Endothelial cell of umbilical vein (primary cell): ENCODE data around the gene BBX. TPM values are rescaled to one million over a fixed set of nuclear protein-coding genes. Genes with fewer than 3 reads are reported as not detected.

ENCODE experiments used
- BruUV-seq: library from RNA; stranded (reverse); fragments of 400-500 nt; replicated peaks from 2 replicates; lab custom pipeline; 2021; lab: Mats Ljungman, UMichigan
- CTCF ChIA-PET: fragments of 300-600, 350-600 bp; sonication (Branson Sonifier 250); formaldehyde crosslinking; loops from one replicate; lab custom pipeline; 2021; ENCODE audit warnings: antibody characterized with exemption, inconsistent platforms; lab: Charles Lee
- POLR2A ChIA-PET: fragments of 300-600, 350-600 bp; sonication (Branson Sonifier 250); formaldehyde crosslinking; loops from one replicate; lab custom pipeline; 2021; ENCODE audit warnings: antibody characterized with exemption, inconsistent platforms; lab: Charles Lee
- DNase-seq: peaks from one replicate; pipeline ENCODE4 v3.0.0-alpha.2; 2011; ENCODE audit warnings: low read depth, low spot score
- FAIRE-seq: peaks from 2 replicates; lab custom pipeline; 2011; peaks lifted over from hg19 to GRCh38; lab: Jason Lieb, UNC
- H2AFZ ChIP-seq: 2 replicates; pipeline ENCODE4 v1.6.0; 2012; ENCODE audit warnings: low read depth, low read length, control low read depth, inconsistent platforms
- H3K27ac ChIP-seq: 2 replicates; pipeline ENCODE4 v1.5.1; 2011; ENCODE audit warnings: low read depth, mild to moderate bottlenecking, control low read depth, low read length, moderate library complexity; ENCODE audit not compliant: insufficient read depth
- H3K27me3 ChIP-seq, 2 experiments: 2 replicates each; pipeline versions ENCODE4 v1.6.0 to v1.6.1; 2011; ENCODE audit warnings: low read length in 2 of 2, mixed read lengths in 1 of 2; ENCODE audit not compliant: control insufficient read depth in 2 of 2, insufficient read depth in 2 of 2
- H3K36me3 ChIP-seq, 2 experiments: 2 replicates in 1 of 2; 3 replicates in 1 of 2; pipeline ENCODE4 v1.5.1; 2011; ENCODE audit warnings: low read length in 2 of 2, mild to moderate bottlenecking in 1 of 2, moderate library complexity in 1 of 2; ENCODE audit not compliant: control insufficient read depth in 2 of 2, insufficient read depth in 2 of 2; ENCODE audit errors: extremely low read depth in 1 of 2
- H3K4me1 ChIP-seq: 3 replicates; pipeline ENCODE4 v1.5.1; 2011; ENCODE audit warnings: mild to moderate bottlenecking, low read length; ENCODE audit not compliant: control insufficient read depth, insufficient read depth; ENCODE audit errors: extremely low read depth
- H3K4me2 ChIP-seq: 2 replicates; pipeline ENCODE4 v1.6.1; 2011; ENCODE audit warnings: low read length, control low read depth, mixed read lengths; ENCODE audit not compliant: insufficient read depth
- H3K4me3 ChIP-seq, 3 experiments: fragments of 200-600 bp in 1 of 3; sonication (generic), shearing (Covaris generic) in 1 of 3; replicated peaks in 1 of 3; 2 replicates each; pipeline ENCODE4 v1.5.1; 2011 to 2016; ENCODE audit warnings: control low read depth in 3 of 3, low read length in 3 of 3, mild to moderate bottlenecking in 2 of 3, inconsistent platforms in 1 of 3, low read depth in 1 of 3, moderate library complexity in 1 of 3; ENCODE audit not compliant: insufficient read depth in 1 of 3
- H3K79me2 ChIP-seq: 2 replicates; pipeline ENCODE4 v1.6.0; 2012; ENCODE audit warnings: low read length, inconsistent platforms; ENCODE audit not compliant: control insufficient read depth, insufficient read depth
- H3K9ac ChIP-seq: replicated peaks from 2 replicates; pipeline ENCODE3; 2011; ENCODE audit warnings: low read length, control low read depth; ENCODE audit not compliant: insufficient read depth; ENCODE audit errors: extremely low read depth
- H3K9me1 ChIP-seq: replicated peaks from 3 replicates; pipeline ENCODE4 v1.6.0; 2011; ENCODE audit warnings: mild to moderate bottlenecking, low read length; ENCODE audit not compliant: control insufficient read depth, insufficient read depth; ENCODE audit errors: extremely low read depth
- H3K9me3 ChIP-seq: replicated peaks from 2 replicates; pipeline ENCODE4 v1.5.1; 2012; ENCODE audit warnings: low read length, inconsistent platforms; ENCODE audit not compliant: control insufficient read depth, insufficient read depth
- H4K20me1 ChIP-seq: replicated peaks from 2 replicates; pipeline ENCODE3; 2011; ENCODE audit warnings: mild to moderate bottlenecking, low read length; ENCODE audit not compliant: control insufficient read depth, insufficient read depth; ENCODE audit errors: extremely low read depth
- EZH2 ChIP-seq: IDR thresholded peaks from 2 replicates; pipeline ENCODE4 v1.6.1; 2012; ENCODE audit warnings: borderline replicate concordance, low read depth, mild to moderate bottlenecking, moderate library complexity, low read length, inconsistent platforms; ENCODE audit not compliant: severe bottlenecking
- FOS ChIP-seq: IDR thresholded peaks from 2 replicates; pipeline ENCODE4 v1.6.1; 2011; ENCODE audit warnings: mild to moderate bottlenecking, low read length, moderate library complexity, borderline replicate concordance; ENCODE audit not compliant: insufficient read depth
- GATA2 ChIP-seq: IDR thresholded peaks from 2 replicates; pipeline ENCODE4 v1.7.0; 2011; ENCODE audit warnings: low read depth, mild to moderate bottlenecking, moderate library complexity, mixed read lengths, low read length; ENCODE audit not compliant: insufficient read length, insufficient read depth
- JUN ChIP-seq: IDR thresholded peaks from 2 replicates; pipeline ENCODE4 v1.6.1; 2011; ENCODE audit warnings: borderline replicate concordance, low read depth; ENCODE audit not compliant: insufficient read length, insufficient read depth
- MYC ChIP-seq: IDR thresholded peaks from one replicate; pipeline ENCODE4 v1.6.1; 2011; ENCODE audit warnings: mild to moderate bottlenecking, low read depth, low read length
- POLR2A ChIP-seq: IDR thresholded peaks from 2 replicates; pipeline ENCODE4 v1.6.1; 2012; ENCODE audit warnings: low read depth, mild to moderate bottlenecking, control low read depth, low read length
- POLR2AphosphoS5 ChIP-seq: IDR thresholded peaks from 2 replicates; pipeline ENCODE4 v1.6.1; 2012; ENCODE audit warnings: low read depth, mild to moderate bottlenecking, control low read depth, low read length, moderate library complexity; ENCODE audit not compliant: insufficient read depth
- dilution Hi-C: fragments of 300-500 bp; cut with MboI; formaldehyde crosslinking; loops from one replicate; pipeline ENCODE4 v1.15.0; 2019; ENCODE audit warnings: low sequenced_read_pairs; ENCODE audit not compliant: extremely low pct_ligation_motif_present
- intact Hi-C: fragments of 100-400 bp; cut with micrococcal nuclease; formaldehyde crosslinking; loops from one replicate; pipeline ENCODE4 v1.10.0; 2022
- polyA plus RNA-seq, 4 experiments: library from polyadenylated mRNA; depleted of rRNA in 3 of 4; stranded (reverse) in 3 of 4; unstranded in 1 of 4; fragments of >200 nt; gene quantifications; 2 replicates each; pipeline versions ENCODE4 v1.2.1 to v1.2.3, GENCODE V29; 2011 to 2012; ENCODE audit warnings: missing spikeins in 1 of 4
- total RNA-seq: library from RNA; stranded (reverse); gene quantifications from 2 replicates; pipeline ENCODE4 v1.2.3, GENCODE V29; 2021
- TF ChIP-seq, protein P1 (sequence below), 2 donors: IDR thresholded peaks; 1 replicate in 1 of 2; 2 replicates in 1 of 2; pipeline ENCODE4 v1.5.1; 2011; ENCODE audit warnings: low read length in 2 of 2, mild to moderate bottlenecking in 2 of 2, moderate library complexity in 2 of 2, control low read depth in 1 of 2, inconsistent platforms in 1 of 2, low read depth in 1 of 2; ENCODE audit not compliant: insufficient read depth in 1 of 2; ENCODE audit errors: extremely low read depth in 1 of 2
- TF ChIP-seq, protein P2 (sequence below): IDR thresholded peaks from 2 replicates; pipeline ENCODE4 v1.6.1; 2011; ENCODE audit not compliant: insufficient read depth, insufficient read length

Gene BBX
- total and polyA plus RNA-seq, 2 donors (not counting 3 experiments of a cell fraction or from before 2014, with no cell fraction given), result 21.4 to 43.4 TPM

DNA sequence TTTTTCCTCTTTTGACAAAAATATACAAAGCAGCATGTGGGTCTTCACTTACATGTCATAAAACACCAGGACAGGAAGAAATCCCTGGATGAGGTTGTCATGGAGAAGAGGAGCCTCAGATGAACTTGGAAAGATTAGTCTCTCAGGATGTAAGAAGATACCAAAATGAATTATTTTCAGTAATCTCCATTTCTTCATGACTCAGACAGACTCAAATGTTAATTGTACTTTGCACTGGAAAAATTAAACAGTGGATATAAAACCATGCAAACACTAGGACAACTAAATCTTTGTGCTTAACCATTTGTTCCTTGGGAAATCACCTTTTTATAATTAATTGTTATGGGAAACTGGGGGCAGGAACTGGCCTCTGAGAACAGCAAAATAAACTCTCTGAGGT lies 331.1 kb downstream of the BBX start:
- CTCF ChIA-PET, result interaction anchor here (1.0 to 1.1 kb wide), 2 partner anchors 21 to 194 kb away, joined by 3 to 4 read pairs; no protein-coding TSS in a partner anchor
- no peak for TF ChIP-seq JUN
- no peak for TF ChIP-seq MYC
- no peak for TF ChIP-seq FOS
- TF ChIP-seq POLR2AphosphoS5, result no peak
- no peak for TF ChIP-seq GATA2
- TF ChIP-seq EZH2, result no peak
- TF ChIP-seq POLR2A, result no peak
- TF ChIP-seq, protein P1, sequence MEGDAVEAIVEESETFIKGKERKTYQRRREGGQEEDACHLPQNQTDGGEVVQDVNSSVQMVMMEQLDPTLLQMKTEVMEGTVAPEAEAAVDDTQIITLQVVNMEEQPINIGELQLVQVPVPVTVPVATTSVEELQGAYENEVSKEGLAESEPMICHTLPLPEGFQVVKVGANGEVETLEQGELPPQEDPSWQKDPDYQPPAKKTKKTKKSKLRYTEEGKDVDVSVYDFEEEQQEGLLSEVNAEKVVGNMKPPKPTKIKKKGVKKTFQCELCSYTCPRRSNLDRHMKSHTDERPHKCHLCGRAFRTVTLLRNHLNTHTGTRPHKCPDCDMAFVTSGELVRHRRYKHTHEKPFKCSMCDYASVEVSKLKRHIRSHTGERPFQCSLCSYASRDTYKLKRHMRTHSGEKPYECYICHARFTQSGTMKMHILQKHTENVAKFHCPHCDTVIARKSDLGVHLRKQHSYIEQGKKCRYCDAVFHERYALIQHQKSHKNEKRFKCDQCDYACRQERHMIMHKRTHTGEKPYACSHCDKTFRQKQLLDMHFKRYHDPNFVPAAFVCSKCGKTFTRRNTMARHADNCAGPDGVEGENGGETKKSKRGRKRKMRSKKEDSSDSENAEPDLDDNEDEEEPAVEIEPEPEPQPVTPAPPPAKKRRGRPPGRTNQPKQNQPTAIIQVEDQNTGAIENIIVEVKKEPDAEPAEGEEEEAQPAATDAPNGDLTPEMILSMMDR (IDR thresholded peaks at IDR 0.05; ENCODE audit: extremely low read depth in 1 of 2, insufficient read depth in 1 of 2, low read depth in 1 of 2, low read length in 2 of 2), result no peak
- TF ChIP-seq, protein P2, sequence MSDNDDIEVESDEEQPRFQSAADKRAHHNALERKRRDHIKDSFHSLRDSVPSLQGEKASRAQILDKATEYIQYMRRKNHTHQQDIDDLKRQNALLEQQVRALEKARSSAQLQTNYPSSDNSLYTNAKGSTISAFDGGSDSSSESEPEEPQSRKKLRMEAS, result no peak
- Histone ChIP-seq H4K20me1 (no peaks in the 10 kb centered on the region), H3K79me2 (no peaks in the 10 kb centered on the region), H3K9me3 (no peaks in the 10 kb centered on the region), H3K4me2 (no peak overlapping the region), H3K27me3 (peaks cover 5 to 7% of the 10 kb centered on the region in 2 experiments), H3K4me3 (no peak overlapping the region), H3K9ac (no peak overlapping the region), H3K4me1 (no peaks in the 10 kb centered on the region), H3K27ac (no peak overlapping the region), H3K36me3 (no peaks in the 10 kb centered on the region), H3K9me1 (no peaks in the 10 kb centered on the region), H2AFZ (no peak overlapping the region)
- intact Hi-C loops, result no loop called here
- no peak for FAIRE-seq
- DNase-seq, result no peak
- no TSS peak for BruUV-seq
- POLR2A ChIA-PET, result no interaction called here
- dilution Hi-C loops, result no loop called here
